ENCODE results near the gene UBE2G1. TPM values are rescaled to one million over a fixed set of nuclear protein-coding genes. Genes with fewer than 3 reads are reported as not detected.
A peak's percentile ranks its signal among the peaks of the same experiment; 100 is the strongest.

Gene UBE2G1
- total RNA-seq, 1 donor from 2014 or later: 120 TPM

- no peak overlapping the region for H3K4me3 Mint-ChIP-seq (ENCODE audit: unreplicated experiment)
- H3K4me1 Mint-ChIP-seq (ENCODE audit: low read depth, unreplicated experiment): no peaks in the 10 kb centered on the region
- H3K9me3 Mint-ChIP-seq (ENCODE audit: unreplicated experiment): peaks cover 3% of the 10 kb centered on the region
- peaks cover 3% of the 10 kb centered on the region for H3K36me3 Mint-ChIP-seq (ENCODE audit: unreplicated experiment)
- H3K27me3 Mint-ChIP-seq (ENCODE audit: unreplicated experiment): peaks cover 2% of the 10 kb centered on the region
- DNase-seq: no peak
- no peak for TF ChIP-seq CTCF (IDR thresholded peaks at IDR 0.05; ENCODE audit: partially characterized antibody, unreplicated experiment)
- peak overlapping the region; percentile 73 for H3K27ac Mint-ChIP-seq (ENCODE audit: unreplicated experiment)
Measured at GRCh38 chr17:4272972-4273368, 93.5 kb downstream of the UBE2G1 start.

GRCh38 chr17:4272213-4272971, 94.1 kb downstream of the UBE2G1 start:
- DNase-seq: no peak
- TF ChIP-seq CTCF (IDR thresholded peaks at IDR 0.05; ENCODE audit: partially characterized antibody, unreplicated experiment): no peak
- Mint-ChIP-seq H3K27ac (ENCODE audit: unreplicated experiment) (no peak overlapping the region), H3K27me3 (ENCODE audit: unreplicated experiment) (peaks cover 2% of the 10 kb centered on the region), H3K4me3 (ENCODE audit: unreplicated experiment) (no peak overlapping the region), H3K4me1 (ENCODE audit: low read depth, unreplicated experiment) (no peaks in the 10 kb centered on the region), H3K9me3 (ENCODE audit: unreplicated experiment) (peaks cover 3% of the 10 kb centered on the region), H3K36me3 (ENCODE audit: unreplicated experiment) (peaks cover 3% of the 10 kb centered on the region)

GRCh38 chr17:4270736-4271135, 95.7 kb downstream of the UBE2G1 start:
- peaks cover 3% of the 10 kb centered on the region for H3K36me3 Mint-ChIP-seq (ENCODE audit: unreplicated experiment)
- no peaks in the 10 kb centered on the region for H3K4me1 Mint-ChIP-seq (ENCODE audit: low read depth, unreplicated experiment)
- no peak overlapping the region for H3K27ac Mint-ChIP-seq (ENCODE audit: unreplicated experiment)
- no peak for TF ChIP-seq CTCF (IDR thresholded peaks at IDR 0.05; ENCODE audit: partially characterized antibody, unreplicated experiment)
- DNase-seq: no peak
- no peak overlapping the region for H3K4me3 Mint-ChIP-seq (ENCODE audit: unreplicated experiment)
- H3K27me3 Mint-ChIP-seq (ENCODE audit: unreplicated experiment): peaks cover 2% of the 10 kb centered on the region
- H3K9me3 Mint-ChIP-seq (ENCODE audit: unreplicated experiment): no peaks in the 10 kb centered on the region

- Mint-ChIP-seq H3K9me3 (ENCODE audit: unreplicated experiment) (peaks cover 4% of the 10 kb centered on the region), H3K27me3 (ENCODE audit: unreplicated experiment) (peaks cover 2% of the 10 kb centered on the region), H3K36me3 (ENCODE audit: unreplicated experiment) (peaks cover 3% of the 10 kb centered on the region), H3K4me1 (ENCODE audit: low read depth, unreplicated experiment) (peaks cover 4% of the 10 kb centered on the region), H3K27ac (ENCODE audit: unreplicated experiment) (no peak overlapping the region), H3K4me3 (ENCODE audit: unreplicated experiment) (no peak overlapping the region)
- no peak for TF ChIP-seq CTCF (IDR thresholded peaks at IDR 0.05; ENCODE audit: partially characterized antibody, unreplicated experiment)
- DNase-seq: no peak
Measured at GRCh38 chr17:4269915-4270314, 96.6 kb downstream of the UBE2G1 start.

DNA sequence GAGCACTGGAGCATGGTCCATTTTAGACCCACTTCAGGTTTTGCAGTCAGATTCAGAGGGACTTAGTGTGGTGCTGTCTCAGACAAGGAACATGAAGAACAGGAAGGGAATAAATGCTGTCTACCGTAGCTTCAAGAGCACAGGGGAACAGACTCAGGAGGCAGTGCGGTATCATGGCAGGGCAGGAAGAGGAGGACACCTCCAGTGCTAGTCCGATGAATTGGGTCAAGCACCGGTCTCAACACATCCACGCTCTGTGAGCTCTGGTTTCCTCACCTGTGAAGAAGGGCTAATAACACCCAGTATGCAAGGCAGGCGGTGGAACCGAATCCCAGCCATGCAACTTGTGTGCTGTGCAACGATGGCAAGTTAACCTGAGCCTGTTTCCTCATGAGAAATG, 99.1 kb downstream of the UBE2G1 start:
- peaks cover 14% of the 10 kb centered on the region for H3K9me3 Mint-ChIP-seq (ENCODE audit: unreplicated experiment)
- no peak for TF ChIP-seq CTCF (IDR thresholded peaks at IDR 0.05; ENCODE audit: partially characterized antibody, unreplicated experiment)
- DNase-seq: no peak
- H3K36me3 Mint-ChIP-seq (ENCODE audit: unreplicated experiment): peaks cover 3% of the 10 kb centered on the region
- peaks cover 15% of the 10 kb centered on the region for H3K27me3 Mint-ChIP-seq (ENCODE audit: unreplicated experiment)
- no peak overlapping the region for H3K27ac Mint-ChIP-seq (ENCODE audit: unreplicated experiment)
- no peak overlapping the region for H3K4me3 Mint-ChIP-seq (ENCODE audit: unreplicated experiment)
- peaks cover 17% of the 10 kb centered on the region for H3K4me1 Mint-ChIP-seq (ENCODE audit: low read depth, unreplicated experiment)
